GM12872 (cell line): ENCODE results near the gene RPS6KA2.

Experiments
- TF ChIP-seq, protein P1 (sequence below): IDR thresholded peaks from 3 replicates; pipeline ENCODE4 v1.5.1; 2011; ENCODE audit warnings: low read depth, mild to moderate bottlenecking, low read length, moderate library complexity; ENCODE audit not compliant: insufficient read depth

Gene RPS6KA2

DNA sequence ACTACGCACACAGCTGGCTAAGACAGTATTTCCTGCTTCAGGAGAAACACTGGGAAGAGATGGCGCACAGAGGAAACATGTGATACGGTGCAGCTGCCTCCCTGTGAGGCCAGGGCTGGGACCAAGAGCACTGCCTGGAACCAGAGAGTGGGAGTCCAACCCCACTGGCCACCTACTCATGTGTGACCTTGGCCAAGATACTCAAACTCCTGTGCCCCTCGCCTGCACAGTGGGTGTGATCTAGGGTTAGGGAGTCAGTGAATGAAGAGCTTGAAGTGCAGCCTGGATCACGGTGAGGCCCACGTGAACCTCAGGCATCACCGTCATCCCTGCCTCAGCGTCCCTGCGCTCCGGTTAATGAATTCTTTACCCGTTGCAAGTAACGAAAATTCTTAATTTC is 202.6 kb downstream of the RPS6KA2 start:
- TF ChIP-seq, protein P1, sequence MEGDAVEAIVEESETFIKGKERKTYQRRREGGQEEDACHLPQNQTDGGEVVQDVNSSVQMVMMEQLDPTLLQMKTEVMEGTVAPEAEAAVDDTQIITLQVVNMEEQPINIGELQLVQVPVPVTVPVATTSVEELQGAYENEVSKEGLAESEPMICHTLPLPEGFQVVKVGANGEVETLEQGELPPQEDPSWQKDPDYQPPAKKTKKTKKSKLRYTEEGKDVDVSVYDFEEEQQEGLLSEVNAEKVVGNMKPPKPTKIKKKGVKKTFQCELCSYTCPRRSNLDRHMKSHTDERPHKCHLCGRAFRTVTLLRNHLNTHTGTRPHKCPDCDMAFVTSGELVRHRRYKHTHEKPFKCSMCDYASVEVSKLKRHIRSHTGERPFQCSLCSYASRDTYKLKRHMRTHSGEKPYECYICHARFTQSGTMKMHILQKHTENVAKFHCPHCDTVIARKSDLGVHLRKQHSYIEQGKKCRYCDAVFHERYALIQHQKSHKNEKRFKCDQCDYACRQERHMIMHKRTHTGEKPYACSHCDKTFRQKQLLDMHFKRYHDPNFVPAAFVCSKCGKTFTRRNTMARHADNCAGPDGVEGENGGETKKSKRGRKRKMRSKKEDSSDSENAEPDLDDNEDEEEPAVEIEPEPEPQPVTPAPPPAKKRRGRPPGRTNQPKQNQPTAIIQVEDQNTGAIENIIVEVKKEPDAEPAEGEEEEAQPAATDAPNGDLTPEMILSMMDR, result no peak

DNA sequence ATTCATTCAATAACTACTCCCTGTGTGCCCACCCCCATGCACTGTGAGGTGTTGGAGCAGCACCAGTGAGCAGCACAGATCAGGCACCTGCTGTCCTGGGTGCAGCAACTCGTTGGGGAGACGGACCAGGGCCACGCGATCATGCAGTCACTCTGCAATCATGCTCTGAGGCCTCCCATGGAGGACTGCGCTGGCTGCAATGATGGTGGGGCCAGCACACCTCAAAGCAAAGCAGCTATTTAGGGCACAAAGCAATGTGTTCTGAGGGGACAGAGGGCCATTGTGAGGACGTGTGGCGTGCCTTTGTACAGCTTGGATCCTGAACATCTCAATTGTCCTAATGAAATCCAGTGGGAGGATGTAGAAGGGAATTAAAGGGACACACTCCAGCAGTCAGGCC is 203.3 kb downstream of the RPS6KA2 start:
- TF ChIP-seq, protein P1, result no peak

DNA sequence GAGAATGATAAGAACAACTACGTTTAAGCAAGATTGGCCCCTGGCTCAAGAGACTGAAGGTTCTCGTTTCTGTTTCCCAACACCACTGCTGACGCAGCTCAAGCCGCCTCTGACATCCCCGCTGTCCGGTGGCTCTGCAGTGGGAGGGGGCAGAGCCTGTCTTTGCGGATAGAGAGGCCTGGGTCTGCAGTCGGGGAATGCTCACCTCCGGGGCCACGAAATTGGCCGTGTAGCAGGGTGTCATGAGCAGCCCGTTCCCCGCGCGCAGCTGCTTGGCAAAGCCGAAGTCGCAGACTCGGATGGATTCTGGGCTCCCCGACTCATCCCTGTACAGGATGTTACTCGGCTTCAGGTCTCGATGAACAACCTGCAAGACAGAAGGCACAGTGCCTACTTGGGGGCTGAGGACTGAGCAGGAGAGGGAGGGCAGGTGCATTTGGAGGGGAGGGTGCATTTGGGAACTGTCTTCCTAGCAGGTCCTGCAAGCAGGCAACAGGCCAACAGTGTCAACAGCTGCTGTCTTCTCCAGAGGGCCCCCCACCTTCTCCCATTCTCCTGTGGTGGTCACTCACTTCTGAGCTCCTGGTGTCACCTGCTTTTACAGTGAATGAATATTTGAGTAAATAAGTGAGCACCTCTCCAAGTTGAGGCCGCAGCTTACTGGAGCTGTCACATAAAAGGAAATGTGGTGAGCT is 203.9 kb downstream of the RPS6KA2 start:
- TF ChIP-seq, protein P1, result no peak

DNA sequence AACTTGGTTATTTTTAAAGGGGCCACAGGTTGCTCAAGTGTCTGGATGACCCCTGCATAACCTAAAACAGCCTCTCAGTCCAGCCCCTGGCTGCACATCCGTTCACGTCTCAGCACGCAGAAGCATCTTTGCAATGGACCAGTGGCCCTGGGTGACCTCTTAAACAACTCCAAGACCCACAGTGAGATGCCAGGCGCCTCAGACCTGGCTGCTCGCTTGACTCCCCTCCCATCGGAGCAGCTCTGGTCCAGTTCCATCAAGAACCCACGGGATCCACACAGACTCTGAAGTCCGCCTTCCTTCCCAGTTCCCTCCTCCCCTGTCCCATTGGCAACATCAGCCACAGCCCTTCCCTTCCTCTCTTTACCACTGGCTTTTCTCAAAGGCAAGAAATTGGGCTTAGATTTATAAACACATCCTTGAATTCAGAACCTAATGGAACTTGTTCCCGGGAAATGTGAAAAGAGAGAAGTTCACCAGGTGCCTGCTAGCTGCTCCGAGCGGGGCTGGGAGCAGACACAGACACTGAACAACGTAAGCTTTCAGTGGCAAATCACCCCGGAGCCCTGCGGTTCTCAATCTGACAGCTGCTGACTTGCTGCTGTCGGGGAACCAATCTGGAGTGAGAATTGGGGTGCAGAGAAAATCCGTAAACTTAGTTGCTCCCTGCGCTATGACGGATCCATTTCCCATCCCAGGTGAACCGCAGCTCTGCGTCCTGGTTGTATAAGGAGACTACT is 204.7 kb downstream of the RPS6KA2 start:
- TF ChIP-seq, protein P1, result no peak

DNA sequence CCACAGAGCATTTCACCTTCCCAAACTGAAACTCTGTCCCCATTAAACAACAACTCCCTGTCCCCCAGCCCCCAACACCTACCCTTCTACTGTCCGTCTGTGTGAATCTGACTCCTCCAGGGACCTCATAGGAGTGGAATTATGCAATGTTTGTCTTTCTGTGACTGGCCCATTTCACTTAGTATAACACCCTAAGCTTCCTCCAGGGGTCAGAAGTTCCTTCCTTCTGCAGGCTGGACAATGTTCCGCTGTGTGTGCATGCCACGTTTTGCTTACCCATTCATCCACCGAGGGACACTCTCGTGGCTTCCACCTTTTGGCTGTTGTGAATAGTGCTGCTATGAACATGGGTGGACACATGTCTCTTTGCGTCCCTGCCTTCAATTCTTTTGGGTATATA is 206.7 kb downstream of the RPS6KA2 start:
- TF ChIP-seq, protein P1, result no peak

DNA sequence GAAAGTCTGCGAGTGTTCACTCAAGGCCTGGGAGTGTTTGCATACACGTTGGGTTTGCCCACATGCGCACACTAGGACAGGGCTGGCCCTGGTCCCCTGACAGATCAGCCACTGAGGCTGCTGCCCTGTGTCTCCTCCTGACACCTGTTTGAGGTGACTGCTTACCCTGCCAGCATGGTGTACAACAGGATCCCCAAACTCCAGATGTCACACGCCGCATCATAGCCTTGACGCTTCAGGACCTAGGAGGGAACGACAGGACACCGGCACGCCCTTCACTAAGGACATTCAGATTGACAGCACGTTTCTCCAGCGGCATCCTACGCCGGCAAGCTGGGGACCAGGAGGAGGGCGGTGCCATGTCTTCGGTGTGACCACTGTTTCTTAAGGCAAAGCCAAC is 207.3 kb downstream of the RPS6KA2 start:
- TF ChIP-seq, protein P1, result no peak

DNA sequence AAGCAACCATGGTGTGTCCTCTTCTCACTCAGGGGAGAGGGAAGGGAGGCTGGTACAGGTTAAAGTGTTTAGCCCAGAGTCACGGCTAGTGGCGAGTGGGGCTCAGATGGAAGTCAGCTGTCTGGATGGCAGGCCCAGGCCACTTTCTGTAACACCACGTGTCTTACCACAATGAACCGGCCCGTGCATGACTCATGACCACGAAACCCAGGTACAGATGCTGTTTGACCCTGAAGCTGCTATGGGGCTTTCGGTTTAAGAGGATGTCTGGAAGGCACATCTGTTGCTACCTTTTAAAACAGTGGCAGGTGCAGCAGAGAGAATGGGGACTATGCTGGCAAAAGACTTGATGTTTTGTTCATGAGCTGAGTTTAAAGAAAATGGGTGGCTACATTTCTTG is 207.8 kb downstream of the RPS6KA2 start:
- TF ChIP-seq, protein P1, result no peak
